Measurements from ENCODE around the gene SP140L.

GRCh38 chr2:230295192-230295591 lies 31.8 kb upstream of the SP140L start:
- TF ChIP-seq POLR2A (IDR thresholded peaks at IDR 0.05) = no peak
- TF ChIP-seq CTCF (IDR thresholded peaks at IDR 0.05) = no peak

Measured in prostate gland (tissue), 2 donors.